Right atrium auricular region (tissue), 2 donors: Measurements from ENCODE around the gene LRRC56. TPM values are rescaled to one million over a fixed set of nuclear protein-coding genes. Genes with fewer than 3 reads are reported as not detected.

Experiments
- DNase-seq: peaks from one replicate; pipeline ENCODE4 v3.0.0-alpha.2; 2019; ENCODE audit warnings: low spot score
- H3K27ac ChIP-seq, 2 donors: fragments of 200-600 bp; sonication (generic); 1 replicate in 1 of 2; 2 replicates in 1 of 2; pipeline ENCODE4 v1.5.1; 2016 to 2019
- H3K27me3 ChIP-seq, 2 donors: fragments of 200-600 bp; sonication (generic); one replicate each; pipeline versions ENCODE4 v1.5.1 to v1.6.0; 2017 to 2019
- H3K36me3 ChIP-seq: fragments of 200-600 bp; sonication (generic); one replicate; pipeline ENCODE4 v1.5.1; 2016
- H3K4me1 ChIP-seq, 2 donors: fragments of 200-600 bp; sonication (generic); one replicate each; pipeline versions ENCODE4 v1.5.1 to v1.6.0; 2017 to 2019
- H3K4me3 ChIP-seq, 2 donors: fragments of 200-600 bp; sonication (generic); 1 replicate in 1 of 2; 2 replicates in 1 of 2; pipeline ENCODE4 v1.5.1; 2017 to 2019; ENCODE audit warnings: mild to moderate bottlenecking in 1 of 2, moderate library complexity in 1 of 2
- H3K9me3 ChIP-seq, 2 donors: fragments of 200-600 bp; sonication (generic); one replicate each; pipeline ENCODE4 v1.5.1; 2019
- CTCF ChIP-seq, 2 donors: fragments of 200-600 bp; sonication (generic); IDR thresholded peaks; one replicate each; pipeline ENCODE4 v1.5.1; 2019; ENCODE audit warnings: antibody characterized with exemption in 2 of 2
- total RNA-seq, 2 donors: library from RNA; depleted of rRNA; stranded (reverse); fragments of >200 nt; gene quantifications; one replicate each; pipeline ENCODE4 v1.1.0, GENCODE V29; 2016

LRRC56 gene
- total RNA-seq, 2 donors from 2014 or later: 0.12 to 0.15 TPM

- H3K4me3 ChIP-seq: no peak overlapping the region
- H3K36me3 ChIP-seq: peaks cover 34% of the 10 kb centered on the region
- TF ChIP-seq CTCF (IDR thresholded peaks at IDR 0.05): no peak
- H3K27me3 ChIP-seq: no peaks in the 10 kb centered on the region
- DNase-seq: no peak
- no peaks in the 10 kb centered on the region for H3K4me1 ChIP-seq
- H3K9me3 ChIP-seq: no peaks in the 10 kb centered on the region
- no peak overlapping the region for H3K27ac ChIP-seq
Observed at GRCh38 chr11:489610-490185, 47.6 kb upstream of the LRRC56 start.

DNA sequence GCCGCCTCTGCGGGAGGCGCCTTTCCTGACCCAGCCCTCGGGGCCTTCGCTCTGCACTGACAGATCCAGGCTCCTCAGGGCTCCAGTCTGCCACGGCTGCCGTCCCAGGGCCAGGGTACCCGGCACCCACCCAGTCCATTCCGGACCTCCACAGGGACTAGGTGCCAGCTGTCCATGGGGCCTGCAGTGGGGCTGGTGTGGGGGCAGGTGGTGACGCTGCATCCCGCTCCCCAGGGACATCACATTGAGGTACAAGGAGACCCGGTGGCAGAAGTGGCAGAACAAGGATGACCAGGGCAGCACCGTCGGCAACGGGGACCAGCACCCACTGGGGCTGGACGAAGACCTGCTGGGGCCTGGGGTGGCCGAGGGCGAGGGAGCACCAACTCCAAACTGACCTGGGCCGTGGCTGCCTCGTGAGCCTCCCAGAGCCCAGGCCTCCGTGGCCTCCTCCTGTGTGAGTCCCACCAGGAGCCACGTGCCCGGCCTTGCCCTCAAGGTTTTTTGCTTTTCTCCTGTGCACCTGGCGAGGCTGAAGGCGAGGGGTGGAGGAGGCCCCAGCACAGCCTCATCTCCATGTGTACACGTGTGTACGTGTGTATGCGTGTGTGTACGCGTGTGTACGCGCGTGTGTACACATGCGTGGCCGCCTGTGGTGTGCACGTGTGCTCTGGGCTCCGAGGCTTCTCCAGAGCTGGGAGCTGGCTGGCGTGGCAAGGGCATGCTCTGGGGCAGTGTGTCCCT lies 47.0 kb upstream of the LRRC56 start:
- DNase-seq: no peak
- H3K36me3 ChIP-seq: peaks cover 40% of the 10 kb centered on the region
- no peak for TF ChIP-seq CTCF (IDR thresholded peaks at IDR 0.05)
- no peaks in the 10 kb centered on the region for H3K4me1 ChIP-seq
- H3K27me3 ChIP-seq: no peaks in the 10 kb centered on the region
- no peak overlapping the region for H3K27ac ChIP-seq
- H3K9me3 ChIP-seq: no peaks in the 10 kb centered on the region
- H3K4me3 ChIP-seq: no peak overlapping the region

DNA sequence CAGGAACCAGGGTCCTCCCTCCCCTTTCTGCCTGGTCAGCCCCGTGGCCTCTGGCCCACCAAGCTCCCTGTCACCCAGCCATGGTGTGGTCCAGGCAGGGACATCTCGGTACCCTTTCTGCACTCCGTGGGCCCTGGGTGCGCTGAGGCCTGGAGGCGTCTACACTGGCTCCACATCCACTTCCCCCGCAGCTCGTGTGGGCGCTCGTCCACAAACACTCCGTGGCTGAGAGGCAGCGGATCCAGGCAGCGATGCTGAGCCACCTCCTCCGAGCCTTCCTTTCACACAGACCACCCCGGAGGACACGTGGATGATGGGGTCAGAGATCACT lies 46.4 kb upstream of the LRRC56 start:
- TF ChIP-seq CTCF (IDR thresholded peaks at IDR 0.05): no peak
- no peak overlapping the region for H3K4me3 ChIP-seq
- H3K9me3 ChIP-seq: no peaks in the 10 kb centered on the region
- no peak for DNase-seq
- H3K4me1 ChIP-seq: no peaks in the 10 kb centered on the region
- no peak overlapping the region for H3K27ac ChIP-seq
- peaks cover 45% of the 10 kb centered on the region for H3K36me3 ChIP-seq
- no peaks in the 10 kb centered on the region for H3K27me3 ChIP-seq

- Histone ChIP-seq H3K36me3 (peaks cover 50% of the 10 kb centered on the region), H3K9me3 (no peaks in the 10 kb centered on the region), H3K27me3 (no peaks in the 10 kb centered on the region), H3K4me3 (no peak overlapping the region), H3K27ac (no peak overlapping the region), H3K4me1 (no peaks in the 10 kb centered on the region)
- TF ChIP-seq CTCF (IDR thresholded peaks at IDR 0.05): no peak
- no peak for DNase-seq
Observed at GRCh38 chr11:491358-491757, 46.0 kb upstream of the LRRC56 start.

GRCh38 chr11:492427-493226 lies 44.7 kb upstream of the LRRC56 start:
- Histone ChIP-seq H3K36me3 (peaks cover 63% of the 10 kb centered on the region), H3K9me3 (no peaks in the 10 kb centered on the region), H3K27me3 (no peaks in the 10 kb centered on the region), H3K4me1 (no peaks in the 10 kb centered on the region), H3K4me3 (no peak overlapping the region), H3K27ac (no peak overlapping the region)
- TF ChIP-seq CTCF (IDR thresholded peaks at IDR 0.05): no peak
- DNase-seq: no peak
